MCF 10A (cell line): ENCODE data around the gene HAT1. TPM values are rescaled to one million over a fixed set of nuclear protein-coding genes. Genes with fewer than 3 reads are reported as not detected.

Experiments used
- BruUV-seq: library from RNA; stranded (reverse); fragments of 400-500 nt; replicated peaks from 2 replicates; lab custom pipeline; 2021; lab: Mats Ljungman, UMichigan
- CTCF ChIA-PET: fragments of 300-600 bp; sonication (Branson Sonifier 250); formaldehyde crosslinking; extraction: SDS; loops from one replicate; lab custom pipeline; 2021; ENCODE audit warnings: antibody characterized with exemption, inconsistent platforms; lab: Yijun Ruan, JAX
- POLR2A ChIA-PET: fragments of 300-600, 350-650 bp; sonication (Branson Sonifier 250); formaldehyde crosslinking; extraction: SDS; loops from one replicate; lab custom pipeline; 2020; ENCODE audit warnings: antibody characterized with exemption, inconsistent platforms; lab: Yijun Ruan, JAX
- DNase-seq: peaks from one replicate; pipeline ENCODE4 v3.0.0-alpha.2; 2018; ENCODE audit not compliant: unreplicated experiment
- H3K27ac Mint-ChIP-seq: one replicate; pipeline ENCODE4 v1.8.0; 2022; ENCODE audit warnings: mild to moderate bottlenecking, low read depth, mixed read lengths; ENCODE audit not compliant: unreplicated experiment
- H3K27me3 Mint-ChIP-seq: one replicate; pipeline ENCODE4 v1.8.0; 2022; ENCODE audit warnings: mixed read lengths; ENCODE audit not compliant: insufficient read depth, unreplicated experiment
- H3K36me3 Mint-ChIP-seq: one replicate; pipeline ENCODE4 v1.8.0; 2022; ENCODE audit warnings: mild to moderate bottlenecking, moderate library complexity, mixed read lengths; ENCODE audit not compliant: insufficient read depth, unreplicated experiment
- H3K4me1 Mint-ChIP-seq: one replicate; pipeline ENCODE4 v1.8.0; 2022; ENCODE audit warnings: mixed read lengths; ENCODE audit not compliant: insufficient read depth, unreplicated experiment
- H3K4me3 Mint-ChIP-seq: one replicate; pipeline ENCODE4 v1.8.0; 2022; ENCODE audit warnings: mild to moderate bottlenecking, moderate library complexity, mixed read lengths; ENCODE audit not compliant: unreplicated experiment
- H3K9me3 Mint-ChIP-seq: one replicate; pipeline ENCODE4 v1.8.0; 2022; ENCODE audit warnings: mixed read lengths; ENCODE audit not compliant: unreplicated experiment
- CTCF ChIP-seq: fragments of 200-600 bp; IDR thresholded peaks from one replicate; pipeline ENCODE4 v1.8.0; 2022; ENCODE audit warnings: antibody characterized with exemption, mild to moderate bottlenecking; ENCODE audit not compliant: unreplicated experiment
- intact Hi-C: fragments of 100-400 bp; cut with micrococcal nuclease; formaldehyde crosslinking; loops from 2 replicates; pipeline ENCODE4 v1.14.1; 2022
- total RNA-seq: library from RNA; stranded (reverse); gene quantifications from 2 replicates; pipeline ENCODE4 v1.2.3, GENCODE V29; 2022

Gene HAT1
- total RNA-seq, 1 experiment from 2014 or later, result 40.7 TPM

GRCh38 chr2:171879865-171880264 is 42.4 kb upstream of the HAT1 start:
- no peaks in the 10 kb centered on the region for H3K9me3 Mint-ChIP-seq
- H3K4me3 Mint-ChIP-seq, result no peak overlapping the region
- H3K27me3 Mint-ChIP-seq, result no peaks in the 10 kb centered on the region
- no peak for TF ChIP-seq CTCF
- H3K36me3 Mint-ChIP-seq, result peaks cover 20% of the 10 kb centered on the region
- H3K4me1 Mint-ChIP-seq, result peaks cover 14% of the 10 kb centered on the region
- intact Hi-C loops, result no loop called here
- BruUV-seq, result no TSS peak
- ChIA-PET CTCF (interaction anchor here (0.6 kb wide), 1 partner anchor 193 kb away, joined by 3 read pairs; no protein-coding TSS in a partner anchor), POLR2A (interaction anchor here (0.6 to 6.2 kb wide), 3 partner anchors 13 to 171 kb away, joined by 3 to 42 read pairs (median 3); partner anchors contain the start of gene SLC25A12)
- H3K27ac Mint-ChIP-seq, result no peak overlapping the region
- DNase-seq, result no peak

DNA sequence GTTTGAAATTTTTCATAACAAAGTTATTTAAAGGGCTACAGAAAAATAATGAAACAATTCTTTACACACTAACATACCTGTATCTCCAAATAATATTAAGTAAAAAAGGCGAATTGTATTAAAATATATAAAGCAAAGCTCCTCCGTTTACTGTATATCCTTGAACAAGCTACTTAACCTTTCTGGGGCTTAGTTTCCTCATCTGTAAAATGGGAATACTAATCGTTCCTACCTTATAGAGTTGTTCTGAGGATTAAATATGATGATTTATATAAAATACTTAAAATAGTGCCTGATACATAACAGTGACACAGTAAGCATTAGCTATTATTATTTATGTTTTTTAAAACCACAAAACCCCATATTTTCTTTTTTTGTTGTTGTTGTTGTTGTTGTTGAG is 41.5 kb upstream of the HAT1 start:
- CTCF ChIA-PET, result interaction anchor here (0.7 to 1.1 kb wide), 3 partner anchors 12 to 23 kb away, joined by 3 read pairs; partner anchors contain the start of gene SLC25A12
- POLR2A ChIA-PET, result interaction anchor here (6.2 kb wide), 1 partner anchor 13 kb away, joined by 42 read pairs; the partner anchor contains the start of gene SLC25A12
- intact Hi-C loops, result no loop called here
- TF ChIP-seq CTCF, result no peak
- H3K27me3 Mint-ChIP-seq, result no peaks in the 10 kb centered on the region
- H3K9me3 Mint-ChIP-seq, result no peaks in the 10 kb centered on the region
- no TSS peak for BruUV-seq
- peaks cover 14% of the 10 kb centered on the region for H3K4me1 Mint-ChIP-seq
- no peak for DNase-seq
- H3K27ac Mint-ChIP-seq, result no peak overlapping the region
- peaks cover 13% of the 10 kb centered on the region for H3K36me3 Mint-ChIP-seq
- no peak overlapping the region for H3K4me3 Mint-ChIP-seq

- Mint-ChIP-seq H3K9me3 (no peaks in the 10 kb centered on the region), H3K4me3 (no peak overlapping the region), H3K36me3 (peaks cover 17% of the 10 kb centered on the region), H3K27ac (no peak overlapping the region), H3K4me1 (peaks cover 14% of the 10 kb centered on the region), H3K27me3 (no peaks in the 10 kb centered on the region)
- intact Hi-C loops, result no loop called here
- BruUV-seq, result no TSS peak
- POLR2A ChIA-PET, result interaction anchor here (6.2 kb wide), 1 partner anchor 11 kb away, joined by 42 read pairs; the partner anchor contains the start of gene SLC25A12
- DNase-seq, result no peak
- CTCF ChIA-PET, result interaction anchor here (1.6 kb wide), 1 partner anchor 10 kb away, joined by 4 read pairs; no protein-coding TSS in a partner anchor
- no peak for TF ChIP-seq CTCF
These were observed 40.0 kb upstream of the HAT1 start for GRCh38 chr2:171882089-171882769.

- CTCF ChIA-PET, result interaction anchor here (0.6 to 1.6 kb wide), 6 partner anchors 9 to 391 kb away, joined by 3 to 5 read pairs (median 3); partner anchors contain the start of gene SLC25A12
- Mint-ChIP-seq H3K9me3 (no peaks in the 10 kb centered on the region), H3K4me1 (peaks cover 17% of the 10 kb centered on the region), H3K27me3 (no peaks in the 10 kb centered on the region), H3K36me3 (peaks cover 26% of the 10 kb centered on the region), H3K27ac (peak overlapping the region; percentile 66), H3K4me3 (no peak overlapping the region)
- POLR2A ChIA-PET, result interaction anchor here (0.7 to 6.2 kb wide), 2 partner anchors 10 to 294 kb away, joined by 4 to 42 read pairs; partner anchors contain the start of gene SLC25A12
- DNase-seq, result no peak
- intact Hi-C loops, result no loop called here
- TF ChIP-seq CTCF, result no peak
- no TSS peak for BruUV-seq
These were observed 38.9 kb upstream of the HAT1 start for GRCh38 chr2:171883275-171883893.
